Endodermal cell (in vitro differentiated cells): Measurements from ENCODE around the gene KASH5. TPM values are rescaled to one million over a fixed set of nuclear protein-coding genes. Genes with fewer than 3 reads are reported as not detected.
"Not testable (repeated sequence)": the region's sequence is repeated elsewhere in the genome, so short reads cannot be mapped to it uniquely, and the experiment has no call there.

Source experiments
- DNase-seq: peaks from one replicate; pipeline ENCODE4 v3.0.0-alpha.2; 2017
- H3K27ac ChIP-seq: 2 replicates; pipeline ENCODE4 v1.5.1; 2013; ENCODE audit warnings: mild to moderate bottlenecking, low read depth, low read length, moderate library complexity
- H3K27me3 ChIP-seq: 2 replicates; pipeline ENCODE4 v1.6.1; 2013; ENCODE audit warnings: mild to moderate bottlenecking, low read length, moderate library complexity; ENCODE audit not compliant: insufficient read depth, control insufficient read depth, poor library complexity, severe bottlenecking
- H3K36me3 ChIP-seq: 2 replicates; pipeline ENCODE4 v1.7.0; 2013; ENCODE audit warnings: mild to moderate bottlenecking, low read length, moderate library complexity; ENCODE audit not compliant: control insufficient read depth, insufficient read depth
- H3K4me1 ChIP-seq: one replicate; pipeline ENCODE4 v1.7.0; 2013; ENCODE audit warnings: low read length; ENCODE audit not compliant: control insufficient read depth, insufficient read depth
- H3K4me3 ChIP-seq: 2 replicates; pipeline ENCODE4 v1.5.1; 2013; ENCODE audit warnings: mild to moderate bottlenecking, low read length, moderate library complexity
- H3K9ac ChIP-seq: 2 replicates; pipeline ENCODE4 v1.6.1; 2013; ENCODE audit warnings: mild to moderate bottlenecking, low read length, moderate library complexity; ENCODE audit not compliant: poor library complexity, severe bottlenecking; ENCODE audit errors: extremely low read depth
- H3K9me3 ChIP-seq: 2 replicates; pipeline ENCODE4 v1.6.1; 2013; ENCODE audit warnings: mild to moderate bottlenecking, low read length, moderate library complexity; ENCODE audit not compliant: control insufficient read depth
- H3K27ac Mint-ChIP-seq: 2 replicates; pipeline ENCODE4 v1.8.0; 2020; ENCODE audit warnings: mixed read lengths
- H3K27me3 Mint-ChIP-seq: 2 replicates; pipeline ENCODE4 v1.8.0; 2021; ENCODE audit warnings: mild to moderate bottlenecking, mixed read lengths; ENCODE audit not compliant: insufficient read depth
- H3K36me3 Mint-ChIP-seq: 2 replicates; pipeline ENCODE4 v1.8.0; 2020; ENCODE audit warnings: low read depth, mixed read lengths
- H3K4me1 Mint-ChIP-seq: 2 replicates; pipeline ENCODE4 v1.8.0; 2020; ENCODE audit warnings: mixed read lengths
- H3K4me3 Mint-ChIP-seq: 2 replicates; pipeline ENCODE4 v1.8.0; 2020; ENCODE audit warnings: mild to moderate bottlenecking, moderate library complexity, mixed read lengths
- H3K9me3 Mint-ChIP-seq: 2 replicates; pipeline ENCODE4 v1.8.0; 2020; ENCODE audit warnings: mild to moderate bottlenecking, mixed read lengths
- WGBS, 2 experiments: methylation state at CpG; one replicate each; pipeline versions ENCODE4 v1.1.5 to v1.1.7; 2013; ENCODE audit warnings: missing lambda C conversion rate in 2 of 2, mixed read lengths in 1 of 2; ENCODE audit not compliant: insufficient coverage in 1 of 2, insufficient read length in 1 of 2; 5-methylcytosine and 5-hydroxymethylcytosine counted together
- total RNA-seq, 2 donors: library from RNA; stranded (reverse); fragmentation: NEBNext Ultra II Directional in 1 of 2; extraction: Animal tissue kit (Norgen Biotek cat#: 25700) in 1 of 2; gene quantifications; 2 replicates in 1 of 2; 3 replicates in 1 of 2; pipeline ENCODE4 v1.2.1, GENCODE V29; 2021
- TF ChIP-seq, protein P1 (sequence below): fragments of 200-600 bp; sonication (generic); conservative IDR thresholded peaks from 2 replicates; pipeline ENCODE4 v1.5.0; 2021; ENCODE audit warnings: antibody characterized with exemption, mild to moderate bottlenecking

The KASH5 gene
- total RNA-seq, 2 donors from 2014 or later = 0.13 TPM; not detected in 1

DNA sequence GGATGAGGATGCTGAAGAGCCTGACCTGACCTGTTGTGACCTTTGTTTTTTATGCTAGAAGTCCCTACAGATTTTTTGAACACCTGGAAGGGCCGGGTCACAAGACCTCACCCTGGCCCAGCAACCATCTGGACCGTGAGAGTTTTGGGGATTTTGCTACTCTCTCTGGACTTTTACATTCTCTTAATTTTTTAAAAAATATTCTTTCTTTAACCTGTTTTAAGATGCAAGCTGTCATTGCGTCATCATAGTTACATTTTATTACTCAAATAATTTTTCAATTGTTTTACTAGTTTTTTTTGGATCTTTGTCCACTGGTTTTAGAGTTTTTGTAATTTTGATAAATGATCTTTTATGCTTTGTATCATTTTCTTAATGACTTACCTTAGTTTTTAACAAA, 16.9 kb upstream of the KASH5 start:
- 80 to 96% methylated on average over 1 to 3 of the region's 3 CpGs for WGBS, 2 experiments
- Histone ChIP-seq H3K4me1 (no peaks in the 10 kb centered on the region), H3K9ac (no peak overlapping the region), H3K27me3 (no peaks in the 10 kb centered on the region), H3K4me3 (no peak overlapping the region), H3K27ac (no peak overlapping the region), H3K36me3 (no peaks in the 10 kb centered on the region), H3K9me3 (peaks cover 18% of the 10 kb centered on the region)
- Mint-ChIP-seq H3K4me3 (no peak overlapping the region), H3K4me1 (no peaks in the 10 kb centered on the region), H3K27me3 (peaks cover 24% of the 10 kb centered on the region), H3K9me3 (peaks cover 20% of the 10 kb centered on the region), H3K36me3 (no peaks in the 10 kb centered on the region), H3K27ac (no peak overlapping the region)
- DNase-seq = no peak
- TF ChIP-seq, protein P1, sequence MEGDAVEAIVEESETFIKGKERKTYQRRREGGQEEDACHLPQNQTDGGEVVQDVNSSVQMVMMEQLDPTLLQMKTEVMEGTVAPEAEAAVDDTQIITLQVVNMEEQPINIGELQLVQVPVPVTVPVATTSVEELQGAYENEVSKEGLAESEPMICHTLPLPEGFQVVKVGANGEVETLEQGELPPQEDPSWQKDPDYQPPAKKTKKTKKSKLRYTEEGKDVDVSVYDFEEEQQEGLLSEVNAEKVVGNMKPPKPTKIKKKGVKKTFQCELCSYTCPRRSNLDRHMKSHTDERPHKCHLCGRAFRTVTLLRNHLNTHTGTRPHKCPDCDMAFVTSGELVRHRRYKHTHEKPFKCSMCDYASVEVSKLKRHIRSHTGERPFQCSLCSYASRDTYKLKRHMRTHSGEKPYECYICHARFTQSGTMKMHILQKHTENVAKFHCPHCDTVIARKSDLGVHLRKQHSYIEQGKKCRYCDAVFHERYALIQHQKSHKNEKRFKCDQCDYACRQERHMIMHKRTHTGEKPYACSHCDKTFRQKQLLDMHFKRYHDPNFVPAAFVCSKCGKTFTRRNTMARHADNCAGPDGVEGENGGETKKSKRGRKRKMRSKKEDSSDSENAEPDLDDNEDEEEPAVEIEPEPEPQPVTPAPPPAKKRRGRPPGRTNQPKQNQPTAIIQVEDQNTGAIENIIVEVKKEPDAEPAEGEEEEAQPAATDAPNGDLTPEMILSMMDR = no peak

DNA sequence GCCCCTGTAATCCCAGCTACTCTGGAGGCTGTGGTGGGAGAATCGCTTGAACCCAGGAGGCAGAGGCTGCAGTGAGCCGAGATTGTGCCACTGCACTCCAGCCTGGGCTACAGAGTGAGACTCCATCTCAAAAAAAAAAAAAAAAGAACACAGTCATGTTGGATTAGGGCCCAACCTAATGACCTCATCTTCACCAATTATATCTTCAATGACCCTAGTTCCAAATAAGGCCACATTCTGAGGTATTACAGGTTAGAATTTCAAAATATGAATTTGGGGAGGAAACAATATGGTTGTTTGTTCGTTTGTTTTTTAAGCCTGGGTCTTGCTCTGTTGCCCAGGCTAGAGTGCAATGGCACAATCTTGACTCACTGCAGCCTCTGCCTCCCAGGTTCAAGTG, 14.9 kb upstream of the KASH5 start:
- not testable (repeated sequence) for DNase-seq, H3K4me3 Mint-ChIP-seq
- 71 to 92% methylated on average over 1 to 3 of the region's 3 CpGs for WGBS, 2 experiments

DNA sequence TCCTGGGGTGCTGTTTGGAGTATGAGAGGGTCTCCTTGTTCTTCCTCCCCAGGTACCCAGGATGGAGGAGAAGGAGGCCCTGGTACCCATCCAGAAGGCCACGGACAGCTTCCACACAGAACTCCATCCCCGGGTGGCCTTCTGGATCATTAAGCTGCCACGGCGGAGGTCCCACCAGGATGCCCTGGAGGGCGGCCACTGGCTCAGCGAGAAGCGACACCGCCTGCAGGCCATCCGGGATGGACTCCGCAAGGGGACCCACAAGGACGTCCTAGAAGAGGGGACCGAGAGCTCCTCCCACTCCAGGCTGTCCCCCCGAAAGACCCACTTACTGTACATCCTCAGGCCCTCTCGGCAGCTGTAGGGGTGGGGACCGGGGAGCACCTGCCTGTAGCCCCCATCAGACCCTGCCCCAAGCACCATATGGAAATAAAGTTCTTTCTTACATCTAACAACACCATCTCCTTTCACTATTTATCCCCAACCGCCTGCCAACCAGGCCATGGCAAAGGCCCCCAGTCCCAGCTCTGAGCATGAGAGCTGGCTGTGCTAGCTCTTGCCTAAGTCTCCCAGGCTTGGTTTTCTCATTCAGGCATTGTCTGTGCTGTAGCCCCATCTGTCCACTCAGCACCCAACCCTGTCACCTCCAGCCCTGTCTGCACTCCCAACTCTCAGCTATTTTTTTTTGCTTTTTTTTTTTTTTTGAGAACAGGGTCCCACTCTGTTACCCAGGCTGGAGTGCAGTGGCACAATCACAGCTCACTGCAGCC, 13.2 kb upstream of the KASH5 start:
- H3K4me3 Mint-ChIP-seq = no peak overlapping the region
- Histone ChIP-seq H3K4me3 (no peak overlapping the region), H3K9ac (no peak overlapping the region), H3K36me3 (no peaks in the 10 kb centered on the region), H3K4me1 (no peaks in the 10 kb centered on the region), H3K9me3 (peaks cover 4% of the 10 kb centered on the region), H3K27ac (no peak overlapping the region), H3K27me3 (no peaks in the 10 kb centered on the region)
- H3K4me1 Mint-ChIP-seq = no peaks in the 10 kb centered on the region
- 91 to 92% methylated on average over 8 to 16 of the region's 16 CpGs for WGBS, 2 experiments
- H3K9me3 Mint-ChIP-seq = peaks cover 7% of the 10 kb centered on the region
- no peak for DNase-seq
- H3K27me3 Mint-ChIP-seq = peaks cover 27% of the 10 kb centered on the region
- H3K27ac Mint-ChIP-seq = no peak overlapping the region
- H3K36me3 Mint-ChIP-seq = no peaks in the 10 kb centered on the region
- TF ChIP-seq, protein P1 = no peak

More for the DNA sequence above, 14.9 kb upstream of the KASH5 start:
- H3K27ac ChIP-seq, H3K9ac ChIP-seq, H3K27me3 ChIP-seq, H3K27ac Mint-ChIP-seq, H3K36me3 Mint-ChIP-seq, H3K36me3 ChIP-seq, H3K4me1 ChIP-seq, H3K4me1 Mint-ChIP-seq, H3K4me3 ChIP-seq: not testable (repeated sequence)
- H3K27me3 Mint-ChIP-seq = peaks cover 30% of the 10 kb centered on the region
- H3K9me3 Mint-ChIP-seq = peaks cover 20% of the 10 kb centered on the region
- H3K9me3 ChIP-seq = peaks cover 18% of the 10 kb centered on the region
